CD4-positive, alpha-beta T cell treated with Interferon gamma for 1 hour (primary cell): Measurements from ENCODE around the gene DCUN1D3.
"Not testable (repeated sequence)": the region's sequence is repeated elsewhere in the genome, so short reads cannot be mapped to it uniquely, and the experiment has no call there.

Experiments used
- DNase-seq: peaks from one replicate; pipeline ENCODE4 v3.0.0-alpha.2; 2020

The DCUN1D3 gene

GRCh38 chr16:20860995-20861394 is 39.2 kb downstream of the DCUN1D3 start:
- DNase-seq = not testable (repeated sequence)

- no peak for DNase-seq
These were observed 39.8 kb downstream of the DCUN1D3 start for GRCh38 chr16:20860361-20860760.

- DNase-seq = no peak
These were observed 40.5 kb downstream of the DCUN1D3 start for GRCh38 chr16:20859699-20860098.

- no peak for DNase-seq
These were observed 40.9 kb downstream of the DCUN1D3 start for GRCh38 chr16:20859229-20859628.

GRCh38 chr16:20857281-20857680 is 42.9 kb downstream of the DCUN1D3 start:
- DNase-seq = no peak

- DNase-seq = no peak
These were observed 45.2 kb downstream of the DCUN1D3 start for GRCh38 chr16:20854963-20855362.

GRCh38 chr16:20853981-20854620 is 46.1 kb downstream of the DCUN1D3 start:
- no peak for DNase-seq

- no peak for DNase-seq
These were observed 47.0 kb downstream of the DCUN1D3 start for GRCh38 chr16:20853143-20853542.

GRCh38 chr16:20851601-20852000 is 48.6 kb downstream of the DCUN1D3 start:
- no peak for DNase-seq

GRCh38 chr16:20850981-20851380 is 49.2 kb downstream of the DCUN1D3 start:
- no peak for DNase-seq

GRCh38 chr16:20849589-20850390 is 50.4 kb downstream of the DCUN1D3 start:
- DNase-seq = peak; percentile 40

GRCh38 chr16:20847550-20847949 is 52.6 kb downstream of the DCUN1D3 start:
- DNase-seq = no peak

GRCh38 chr16:20846551-20846950 is 53.6 kb downstream of the DCUN1D3 start:
- no peak for DNase-seq

GRCh38 chr16:20846030-20846429 is 54.1 kb downstream of the DCUN1D3 start:
- DNase-seq = no peak

- no peak for DNase-seq
These were observed 55.6 kb downstream of the DCUN1D3 start for GRCh38 chr16:20844588-20844987.

GRCh38 chr16:20844054-20844453 is 56.1 kb downstream of the DCUN1D3 start:
- DNase-seq = no peak

- DNase-seq = no peak
These were observed 60.7 kb downstream of the DCUN1D3 start for GRCh38 chr16:20839504-20839903.

- no peak for DNase-seq
These were observed 61.9 kb downstream of the DCUN1D3 start for GRCh38 chr16:20838240-20838639.

- DNase-seq = no peak
These were observed 67.1 kb downstream of the DCUN1D3 start for GRCh38 chr16:20833086-20833485.

- no peak for DNase-seq
These were observed 69.8 kb downstream of the DCUN1D3 start for GRCh38 chr16:20830372-20830771.

- no peak for DNase-seq
These were observed 70.6 kb downstream of the DCUN1D3 start for GRCh38 chr16:20829536-20829935.

GRCh38 chr16:20826039-20826566 is 74.1 kb downstream of the DCUN1D3 start:
- DNase-seq = no peak

- no peak for DNase-seq
These were observed 77.4 kb downstream of the DCUN1D3 start for GRCh38 chr16:20822521-20823325.
